Activated naive CD4-positive, alpha-beta T cell treated with anti-CD3 and anti-CD28 coated beads, Interleukin-2, amount 10 ng/mL, durations not matched to agents 7 days and 5 days (primary cell): ENCODE measurements around the gene UBA7.

Source experiments
- CTCF ChIA-PET: fragments of 350-600 bp; sonication (Branson Sonifier 250); formaldehyde crosslinking; loops from one replicate; lab custom pipeline; 2021; ENCODE audit warnings: antibody characterized with exemption; lab: Charles Lee
- DNase-seq: peaks from one replicate; pipeline ENCODE4 v3.0.0-alpha.2; 2020
- H3K27ac Mint-ChIP-seq: one replicate; pipeline ENCODE4 v1.8.0; 2021; ENCODE audit warnings: mild to moderate bottlenecking, moderate library complexity, mixed read lengths
- H3K27me3 Mint-ChIP-seq: one replicate; pipeline ENCODE4 v1.8.0; 2021; ENCODE audit warnings: mild to moderate bottlenecking, mixed read lengths
- H3K36me3 Mint-ChIP-seq: one replicate; pipeline ENCODE4 v1.8.0; 2021; ENCODE audit warnings: mixed read lengths
- H3K4me1 Mint-ChIP-seq: one replicate; pipeline ENCODE4 v1.8.0; 2021; ENCODE audit warnings: mixed read lengths
- H3K4me3 Mint-ChIP-seq: one replicate; pipeline ENCODE4 v1.8.0; 2021; ENCODE audit warnings: mild to moderate bottlenecking, moderate library complexity, mixed read lengths
- H3K9me3 Mint-ChIP-seq: one replicate; pipeline ENCODE4 v1.8.0; 2021; ENCODE audit warnings: mixed read lengths

The UBA7 gene

DNA sequence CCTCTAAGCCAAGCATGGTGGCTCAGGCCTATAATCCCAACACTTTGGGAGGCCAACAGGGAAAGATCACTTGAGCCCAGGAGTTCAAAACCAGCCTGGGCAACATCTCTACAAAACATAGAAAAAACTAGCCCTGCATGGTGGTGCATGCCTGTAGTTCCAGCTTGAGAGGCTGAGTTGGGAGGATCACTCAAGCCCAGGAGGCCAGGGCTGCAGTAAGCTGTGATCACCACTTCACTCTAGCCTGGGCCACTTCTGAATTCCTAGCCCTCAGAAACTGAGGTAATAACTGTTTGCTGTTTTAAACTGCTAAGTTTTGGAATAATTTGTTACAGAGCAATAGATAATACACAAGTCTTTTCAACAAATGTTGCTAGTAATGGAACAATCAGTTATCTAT lies 43.8 kb downstream of the UBA7 start:
- H3K9me3 Mint-ChIP-seq = no peaks in the 10 kb centered on the region
- H3K36me3 Mint-ChIP-seq = peaks cover 12% of the 10 kb centered on the region
- no peak for DNase-seq
- H3K4me3 Mint-ChIP-seq = no peak overlapping the region
- H3K27me3 Mint-ChIP-seq = no peaks in the 10 kb centered on the region
- no peak overlapping the region for H3K27ac Mint-ChIP-seq
- peaks cover 2% of the 10 kb centered on the region for H3K4me1 Mint-ChIP-seq
- CTCF ChIA-PET = no interaction called here

DNA sequence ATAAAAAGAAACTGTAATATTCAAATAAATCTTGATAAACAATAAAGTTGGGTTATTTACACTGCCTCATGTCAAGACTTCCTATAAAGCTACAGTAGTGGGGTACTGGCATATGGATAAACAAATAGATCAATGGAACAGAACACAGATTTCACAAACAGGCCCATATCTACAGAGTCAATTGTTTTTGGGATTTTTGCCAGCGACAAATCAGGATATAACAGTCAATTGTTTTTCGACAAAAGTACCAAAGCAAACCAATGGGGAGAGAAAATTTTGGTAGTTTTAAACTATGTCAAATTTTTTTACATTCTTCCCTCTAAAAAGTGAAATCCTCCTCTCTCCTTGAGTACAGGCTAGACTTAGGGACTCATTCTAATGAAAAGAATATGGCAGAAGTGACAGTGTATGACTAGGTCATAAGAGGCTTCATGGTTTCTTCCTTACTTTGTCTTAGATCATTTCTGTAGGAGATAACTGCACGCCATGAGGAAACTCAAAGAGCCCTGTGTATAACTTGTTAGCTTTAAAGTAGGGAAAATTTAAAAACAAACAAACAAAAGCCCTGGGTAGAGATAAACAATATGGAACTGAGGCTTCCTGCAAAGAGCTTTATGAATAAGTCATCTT lies 44.4 kb downstream of the UBA7 start:
- CTCF ChIA-PET = no interaction called here
- no peak overlapping the region for H3K4me3 Mint-ChIP-seq
- peaks cover 14% of the 10 kb centered on the region for H3K36me3 Mint-ChIP-seq
- peaks cover 2% of the 10 kb centered on the region for H3K4me1 Mint-ChIP-seq
- no peaks in the 10 kb centered on the region for H3K27me3 Mint-ChIP-seq
- DNase-seq = no peak
- no peaks in the 10 kb centered on the region for H3K9me3 Mint-ChIP-seq
- no peak overlapping the region for H3K27ac Mint-ChIP-seq

DNA sequence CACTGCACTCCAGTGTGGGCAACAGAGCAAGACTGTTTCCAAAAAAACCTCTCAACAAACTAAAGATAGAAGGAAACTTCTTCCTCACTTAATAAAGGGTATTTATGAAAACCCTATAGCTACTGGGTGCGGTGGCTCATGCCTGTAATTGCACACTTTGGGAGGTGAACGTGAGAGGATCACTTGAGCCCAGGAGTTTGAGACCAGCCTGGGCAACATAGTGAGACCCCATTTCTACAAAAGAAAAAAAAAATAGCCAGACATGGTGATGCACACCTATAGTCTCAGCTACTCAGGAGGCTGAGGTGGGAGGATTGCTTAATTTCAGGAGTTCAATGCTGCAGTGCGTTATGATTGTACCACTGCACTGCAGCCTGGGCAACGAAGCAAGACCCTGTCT lies 49.8 kb downstream of the UBA7 start:
- H3K4me1 Mint-ChIP-seq = no peaks in the 10 kb centered on the region
- CTCF ChIA-PET = no interaction called here
- H3K9me3 Mint-ChIP-seq = no peaks in the 10 kb centered on the region
- H3K36me3 Mint-ChIP-seq = peaks cover 9% of the 10 kb centered on the region
- no peaks in the 10 kb centered on the region for H3K27me3 Mint-ChIP-seq
- no peak overlapping the region for H3K27ac Mint-ChIP-seq
- DNase-seq = no peak
- no peak overlapping the region for H3K4me3 Mint-ChIP-seq

DNA sequence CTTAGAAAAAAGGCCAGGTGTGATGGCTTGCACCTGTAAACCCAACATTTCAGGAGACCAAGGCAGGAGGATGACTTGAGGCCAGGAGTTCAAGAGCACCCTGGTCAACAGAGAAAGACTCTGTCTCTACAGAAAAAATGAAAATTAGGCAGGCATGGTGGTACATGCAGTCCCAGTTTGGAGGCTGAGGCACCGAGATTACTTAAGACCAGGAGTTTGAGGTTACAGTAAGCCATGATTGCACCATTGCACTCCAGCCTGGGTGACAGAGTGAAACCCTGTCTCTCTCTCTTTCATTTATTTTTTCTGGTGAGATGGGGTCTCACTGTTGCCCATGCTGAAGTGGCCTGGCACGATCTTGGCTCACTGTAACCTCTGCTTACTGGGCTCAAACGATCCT lies 52.1 kb downstream of the UBA7 start:
- CTCF ChIA-PET = no interaction called here
- Mint-ChIP-seq H3K27ac (no peak overlapping the region), H3K27me3 (no peaks in the 10 kb centered on the region), H3K4me3 (no peak overlapping the region), H3K36me3 (peaks cover 6% of the 10 kb centered on the region), H3K9me3 (no peaks in the 10 kb centered on the region), H3K4me1 (no peaks in the 10 kb centered on the region)
- DNase-seq = no peak

DNA sequence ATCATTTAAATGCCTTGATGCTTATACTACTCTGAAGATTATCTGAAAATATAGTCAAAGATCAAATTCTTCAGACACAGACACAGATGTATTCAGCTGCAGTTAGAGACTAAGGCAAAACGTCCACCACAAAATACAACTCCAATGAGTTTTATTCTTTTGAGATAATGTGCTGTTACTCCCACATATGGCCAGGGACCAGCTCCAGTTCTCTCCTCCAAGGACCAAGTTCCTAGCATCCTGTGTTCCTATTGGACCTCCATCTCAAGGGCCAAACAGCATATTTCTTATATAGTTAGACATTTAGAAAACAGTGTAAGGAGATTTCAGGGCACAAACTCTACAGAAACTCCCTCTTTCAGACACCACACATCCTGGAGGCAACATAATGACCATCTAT lies 54.5 kb downstream of the UBA7 start:
- H3K9me3 Mint-ChIP-seq = no peaks in the 10 kb centered on the region
- no peak for DNase-seq
- peaks cover 7% of the 10 kb centered on the region for H3K36me3 Mint-ChIP-seq
- CTCF ChIA-PET = no interaction called here
- H3K4me1 Mint-ChIP-seq = no peaks in the 10 kb centered on the region
- no peak overlapping the region for H3K4me3 Mint-ChIP-seq
- no peaks in the 10 kb centered on the region for H3K27me3 Mint-ChIP-seq
- H3K27ac Mint-ChIP-seq = no peak overlapping the region

DNA sequence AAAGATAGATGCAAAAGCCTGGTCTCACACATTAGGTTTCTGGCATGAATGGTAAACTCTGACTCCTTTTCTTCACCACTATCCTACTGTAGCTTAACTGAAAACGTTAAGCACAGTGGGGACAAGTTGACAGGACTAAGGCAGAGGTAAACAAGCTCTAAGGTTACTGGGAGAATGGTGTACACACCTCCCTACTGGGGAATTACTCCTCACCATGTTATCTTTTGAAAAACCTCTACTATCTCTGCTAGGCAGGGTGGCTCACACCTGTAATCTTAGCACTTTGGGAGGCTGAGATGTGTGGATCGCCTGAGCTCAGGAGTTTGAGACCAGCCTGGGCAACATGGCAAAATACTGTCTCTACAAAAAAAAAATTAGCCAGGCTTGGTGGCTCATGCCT lies 56.6 kb downstream of the UBA7 start:
- no peak overlapping the region for H3K4me3 Mint-ChIP-seq
- CTCF ChIA-PET = no interaction called here
- no peaks in the 10 kb centered on the region for H3K4me1 Mint-ChIP-seq
- DNase-seq = no peak
- H3K36me3 Mint-ChIP-seq = peaks cover 9% of the 10 kb centered on the region
- no peaks in the 10 kb centered on the region for H3K27me3 Mint-ChIP-seq
- no peaks in the 10 kb centered on the region for H3K9me3 Mint-ChIP-seq
- H3K27ac Mint-ChIP-seq = no peak overlapping the region

DNA sequence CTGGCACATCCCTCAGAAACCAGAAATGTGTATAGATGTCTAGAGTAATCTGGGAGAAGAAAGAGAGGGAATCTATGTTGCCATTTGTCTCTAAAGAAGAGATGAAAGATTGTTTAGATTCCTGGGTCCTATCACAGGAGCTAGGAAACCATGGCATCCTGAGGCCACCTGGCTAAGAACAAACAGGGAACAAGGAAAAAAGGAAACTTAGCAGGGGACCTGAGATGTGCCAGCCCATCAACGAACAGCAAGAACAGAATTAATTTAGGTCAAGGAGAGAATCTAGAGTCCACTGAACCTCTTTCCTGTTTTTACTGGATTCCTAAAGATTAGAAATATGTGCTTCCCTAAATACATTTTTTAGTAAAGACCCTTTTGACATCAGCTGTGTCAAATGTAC lies 57.7 kb downstream of the UBA7 start:
- no peak overlapping the region for H3K4me3 Mint-ChIP-seq
- H3K27ac Mint-ChIP-seq = no peak overlapping the region
- no peak for DNase-seq
- no peaks in the 10 kb centered on the region for H3K27me3 Mint-ChIP-seq
- no peaks in the 10 kb centered on the region for H3K9me3 Mint-ChIP-seq
- no peaks in the 10 kb centered on the region for H3K4me1 Mint-ChIP-seq
- CTCF ChIA-PET = no interaction called here
- H3K36me3 Mint-ChIP-seq = peaks cover 9% of the 10 kb centered on the region
